Measurements from ENCODE around the gene GOLGA8O. TPM values are rescaled to one million over a fixed set of nuclear protein-coding genes. Genes with fewer than 3 reads are reported as not detected.

The GOLGA8O gene
- total and polyA plus RNA-seq, 3 experiments from 2014 or later, result 0.85 TPM; not detected in 2

Other genes starting within 250 kb of the GOLGA8O start
- gene GOLGA8K, start 52.3 kb downstream of the GOLGA8O start, total RNA-seq, result under 1 TPM in 1 of 2 experiments, not detected in 1; 0.13 TPM
- not detected for gene GOLGA8K, start 52.3 kb downstream of the GOLGA8O start, polyA plus RNA-seq
- gene GOLGA8N, start 137.8 kb upstream of the GOLGA8O start, total RNA-seq, result 1 to 10 TPM in 1 of 2 experiments, under 1 TPM in 1; 0.82 to 1.2 TPM
- 0.86 TPM for gene GOLGA8N, start 137.8 kb upstream of the GOLGA8O start, polyA plus RNA-seq
- 100 to 1,000 TPM in 1 of 2 experiments, 10 to 100 TPM in 1; 88.4 to 106 TPM for gene ARHGAP11A, start 159.9 kb upstream of the GOLGA8O start, total RNA-seq
- gene ARHGAP11A, start 159.9 kb upstream of the GOLGA8O start, polyA plus RNA-seq, result 3.6 TPM
- gene SCG5, start 186.1 kb upstream of the GOLGA8O start, total RNA-seq, result under 1 TPM; 0.24 to 0.28 TPM
- gene SCG5, start 186.1 kb upstream of the GOLGA8O start, polyA plus RNA-seq, result not detected

Measured in CD8-positive, alpha-beta memory T cell (primary cell).